Retina (tissue), 1 donor: ENCODE measurements around the gene ABCC4.

Source experiments
- DNase-seq: peaks from one replicate; pipeline ENCODE4 v3.0.0-alpha.2; 2016

The ABCC4 gene

DNA sequence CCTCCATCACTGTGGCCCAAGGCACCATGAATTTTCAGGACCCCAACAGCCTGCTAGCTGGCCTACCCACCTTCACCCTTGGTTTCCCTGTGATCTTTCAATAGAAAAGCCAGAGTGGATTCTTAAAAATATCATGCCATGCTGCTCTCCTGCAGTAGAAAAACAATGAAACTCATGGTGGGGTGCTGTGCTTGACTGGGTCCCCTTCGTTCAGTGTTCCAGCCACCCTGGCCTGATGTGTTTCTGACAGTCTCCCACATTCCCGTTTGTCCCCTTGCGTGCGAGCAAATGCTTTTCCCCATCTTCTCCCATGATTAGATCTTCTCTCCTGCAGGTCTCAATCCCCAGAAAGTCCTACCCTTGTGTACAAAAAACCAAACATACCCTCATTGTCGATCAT lies 43.2 kb downstream of the ABCC4 start:
- DNase-seq = no peak

DNA sequence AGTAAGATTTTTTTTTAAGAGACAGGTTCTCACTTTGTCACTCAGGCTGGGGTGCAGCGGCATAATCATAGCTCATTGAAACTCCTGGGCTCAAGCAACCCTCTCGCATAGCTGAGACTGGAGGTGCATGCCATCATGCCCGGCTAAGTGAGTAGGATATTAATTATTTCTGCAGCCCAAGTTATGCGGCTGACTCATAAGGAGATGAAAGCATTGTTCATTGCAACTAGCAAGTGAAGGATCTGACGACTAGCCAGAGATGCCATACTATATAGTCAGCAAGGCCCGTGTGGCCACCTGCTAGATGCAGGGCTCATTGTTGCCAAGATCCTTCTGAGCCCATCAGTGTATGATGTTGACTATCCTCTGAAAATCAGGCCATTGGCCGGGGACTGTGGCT lies 45.2 kb downstream of the ABCC4 start:
- DNase-seq = no peak

DNA sequence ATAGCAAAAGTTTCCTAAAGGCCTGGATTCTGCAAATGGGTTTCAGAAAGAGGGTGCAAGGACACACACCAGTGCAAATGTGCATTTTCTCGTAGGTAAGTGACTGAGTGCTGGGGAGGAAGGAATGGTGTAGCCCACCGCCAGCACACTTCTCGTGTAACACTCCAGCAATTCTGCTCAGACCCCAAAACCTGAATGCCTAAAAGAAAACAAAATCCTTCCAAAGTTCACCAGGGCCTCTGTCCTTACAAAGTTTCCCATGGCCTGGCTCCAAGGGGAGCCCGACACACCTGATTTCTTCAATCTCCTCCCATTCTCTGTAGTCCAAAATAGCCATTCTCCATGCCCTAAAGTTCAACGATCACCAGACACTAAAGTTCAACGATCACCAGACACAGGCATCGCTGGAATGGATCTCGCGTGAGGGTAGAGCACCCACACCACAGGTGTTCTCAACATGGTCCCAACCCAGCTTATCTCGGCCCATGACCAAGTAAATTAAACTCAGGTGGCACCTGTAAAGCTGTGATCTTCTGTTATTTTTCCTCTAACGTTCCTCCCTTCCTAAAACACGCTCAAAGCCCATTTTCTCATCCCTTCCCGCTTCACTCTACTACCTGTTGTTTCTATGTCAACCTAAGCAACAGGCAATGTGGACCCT lies 46.0 kb downstream of the ABCC4 start:
- DNase-seq = no peak

- no peak for DNase-seq
Observed at GRCh38 chr13:95254339-95254738, 46.9 kb downstream of the ABCC4 start.

GRCh38 chr13:95253033-95253432 lies 48.2 kb downstream of the ABCC4 start:
- DNase-seq = no peak

GRCh38 chr13:95251641-95252040 lies 49.6 kb downstream of the ABCC4 start:
- DNase-seq = no peak

DNA sequence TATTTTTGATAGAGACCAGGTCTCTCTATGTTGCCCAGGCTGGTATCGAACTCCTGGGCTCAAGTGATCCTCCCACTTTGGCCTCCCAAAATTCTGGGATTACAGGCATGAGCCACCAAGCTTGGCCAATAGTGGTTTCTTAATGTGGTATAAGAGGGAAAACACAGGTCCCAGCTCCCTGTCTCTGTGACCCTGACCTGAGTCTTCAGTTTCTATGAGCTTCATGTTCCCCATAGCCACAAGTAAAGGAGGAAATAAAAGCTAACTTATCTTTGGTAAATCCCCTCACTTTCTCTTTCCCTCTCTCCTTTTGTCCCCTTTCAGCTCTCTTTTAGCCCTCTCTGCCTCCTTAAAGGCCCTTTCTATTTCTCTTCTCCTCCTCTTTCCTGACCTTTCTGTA lies 50.3 kb downstream of the ABCC4 start:
- DNase-seq = no peak

DNA sequence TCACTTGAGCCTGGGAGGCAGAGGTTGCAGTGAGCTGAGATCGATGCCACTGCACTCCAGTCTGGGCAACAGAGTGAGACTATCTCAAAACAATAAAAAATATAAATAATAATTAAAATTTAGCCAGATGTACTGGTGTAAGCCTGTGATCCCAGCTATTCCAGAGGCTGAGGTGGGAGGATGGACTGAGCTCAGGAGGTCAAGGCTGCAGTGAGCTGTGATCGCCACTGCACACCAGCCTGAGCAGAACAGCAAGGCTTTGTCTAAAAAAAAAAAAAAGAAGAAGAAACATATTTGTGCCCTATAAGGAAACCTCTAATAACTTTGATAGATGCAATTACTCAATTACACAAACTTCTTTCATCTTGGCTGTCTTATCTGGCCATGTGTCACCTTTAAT lies 52.3 kb downstream of the ABCC4 start:
- DNase-seq = no peak

- no peak for DNase-seq
Observed at GRCh38 chr13:95247852-95248251, 53.4 kb downstream of the ABCC4 start.

- no peak for DNase-seq
Observed at GRCh38 chr13:95247171-95247570, 54.1 kb downstream of the ABCC4 start.

DNA sequence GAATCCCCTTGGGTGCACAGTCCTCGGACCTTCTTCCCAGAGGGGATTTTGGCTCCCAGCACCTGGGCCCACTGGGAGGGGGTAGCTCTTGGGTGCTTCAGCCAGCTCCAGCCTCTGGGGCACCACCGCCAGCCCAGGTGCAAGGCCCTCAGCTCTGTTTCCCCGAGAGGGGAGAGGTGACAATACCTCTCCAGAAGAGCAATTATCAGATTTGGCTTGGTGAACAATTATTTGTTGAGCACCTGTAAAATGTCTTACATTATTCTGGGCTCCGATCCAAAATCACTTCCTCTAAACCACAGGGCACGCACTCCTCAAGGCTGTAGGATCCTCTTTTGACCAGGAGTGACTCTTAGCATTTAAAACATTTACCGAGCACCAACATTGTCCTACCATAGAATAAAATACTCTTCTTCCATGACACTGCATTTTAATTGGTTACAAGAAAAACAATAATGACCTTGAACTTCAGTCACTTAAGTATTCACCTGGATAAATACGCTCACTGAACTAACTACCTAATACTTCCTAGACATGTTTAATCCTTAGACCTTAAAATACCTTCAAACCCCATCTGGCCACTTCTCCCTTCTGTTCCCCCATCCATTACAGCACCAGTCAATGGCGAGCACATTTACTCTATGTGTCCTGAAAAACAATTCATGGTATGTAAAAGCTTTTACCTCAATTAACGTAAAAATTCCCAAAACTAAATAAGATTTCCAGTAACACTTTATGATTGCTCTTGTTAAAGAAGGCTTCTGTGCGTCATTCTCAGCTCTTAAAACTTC lies 54.8 kb downstream of the ABCC4 start:
- DNase-seq = no peak

- DNase-seq = no peak
Observed at GRCh38 chr13:95245071-95245470, 56.2 kb downstream of the ABCC4 start.

- no peak for DNase-seq
Observed at GRCh38 chr13:95243207-95243606, 58.0 kb downstream of the ABCC4 start.

GRCh38 chr13:95241321-95241720 lies 59.9 kb downstream of the ABCC4 start:
- DNase-seq = no peak

GRCh38 chr13:95239283-95239682 lies 62.0 kb downstream of the ABCC4 start:
- DNase-seq = no peak

DNA sequence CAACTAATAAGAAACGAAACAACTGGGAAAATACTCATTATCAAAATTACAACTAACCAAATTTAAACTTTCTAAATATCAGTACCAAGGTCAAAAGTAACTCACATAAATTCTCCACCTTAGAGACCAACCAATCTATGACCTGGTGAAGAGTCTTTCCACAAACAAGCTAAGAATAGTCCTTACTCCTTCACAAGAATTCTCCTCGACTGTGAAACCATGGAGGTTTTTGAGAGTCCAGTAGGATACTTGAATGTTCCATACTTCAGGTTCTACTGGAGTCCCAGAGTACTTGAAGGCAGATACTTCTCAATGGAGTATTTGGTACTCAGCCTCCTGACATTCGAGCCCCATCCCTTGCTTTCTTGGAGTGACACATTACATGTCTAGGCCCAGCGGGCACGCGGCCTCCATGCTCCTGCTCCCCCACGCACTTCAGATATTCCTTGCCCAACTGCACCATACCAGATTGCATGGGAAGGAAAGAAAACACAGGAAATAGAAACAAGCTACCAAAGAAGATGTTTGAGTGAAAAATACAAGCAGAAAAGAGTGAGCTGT lies 63.9 kb downstream of the ABCC4 start:
- DNase-seq = no peak

GRCh38 chr13:95236774-95237173 lies 64.5 kb downstream of the ABCC4 start:
- DNase-seq = no peak

DNA sequence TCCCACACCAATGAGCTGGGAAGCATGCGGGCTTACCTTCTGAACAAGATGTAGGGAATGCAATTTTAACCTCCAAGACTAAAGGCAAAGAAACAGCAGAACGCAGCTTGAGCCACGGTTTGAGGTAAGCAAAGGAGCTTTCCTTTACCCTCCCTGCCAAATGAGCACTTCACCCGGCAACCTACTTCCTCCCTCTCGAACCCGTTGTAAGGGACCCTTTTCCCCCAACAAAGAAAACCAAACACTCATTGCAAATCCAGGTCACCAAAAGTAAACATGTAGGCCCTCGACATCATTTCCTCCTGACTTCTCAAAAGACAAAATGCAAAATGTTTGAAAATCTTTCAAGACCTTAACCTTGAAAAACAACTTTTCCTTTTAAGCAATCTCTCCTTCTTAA lies 65.3 kb downstream of the ABCC4 start:
- no peak for DNase-seq

DNA sequence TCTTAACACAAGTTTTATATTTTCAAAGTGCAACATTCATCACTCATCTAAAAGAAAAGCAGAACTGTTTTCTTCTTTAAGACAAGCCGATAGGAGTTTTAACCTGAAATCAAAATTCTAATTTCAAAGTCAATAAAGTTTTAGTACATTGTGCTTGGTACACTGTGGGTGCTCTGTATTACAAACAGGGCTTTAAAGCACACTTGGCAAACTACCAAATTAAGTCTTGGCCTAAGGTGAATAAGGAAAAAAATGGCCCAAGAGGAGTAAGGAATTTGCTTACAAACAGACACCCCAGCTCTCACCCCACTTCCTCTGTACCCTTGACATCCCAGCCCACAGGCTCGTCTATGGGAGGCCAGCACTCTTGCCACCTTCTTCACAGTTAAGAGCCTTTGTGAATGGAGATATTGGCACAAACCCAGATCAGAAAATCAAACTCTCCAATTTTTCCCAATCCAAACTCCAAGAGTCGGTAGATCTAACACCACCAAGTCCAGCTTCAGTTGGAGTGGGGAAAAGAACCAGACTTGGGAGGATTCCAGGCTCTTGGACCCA lies 66.0 kb downstream of the ABCC4 start:
- no peak for DNase-seq

- no peak for DNase-seq
Observed at GRCh38 chr13:95234242-95234641, 67.0 kb downstream of the ABCC4 start.

DNA sequence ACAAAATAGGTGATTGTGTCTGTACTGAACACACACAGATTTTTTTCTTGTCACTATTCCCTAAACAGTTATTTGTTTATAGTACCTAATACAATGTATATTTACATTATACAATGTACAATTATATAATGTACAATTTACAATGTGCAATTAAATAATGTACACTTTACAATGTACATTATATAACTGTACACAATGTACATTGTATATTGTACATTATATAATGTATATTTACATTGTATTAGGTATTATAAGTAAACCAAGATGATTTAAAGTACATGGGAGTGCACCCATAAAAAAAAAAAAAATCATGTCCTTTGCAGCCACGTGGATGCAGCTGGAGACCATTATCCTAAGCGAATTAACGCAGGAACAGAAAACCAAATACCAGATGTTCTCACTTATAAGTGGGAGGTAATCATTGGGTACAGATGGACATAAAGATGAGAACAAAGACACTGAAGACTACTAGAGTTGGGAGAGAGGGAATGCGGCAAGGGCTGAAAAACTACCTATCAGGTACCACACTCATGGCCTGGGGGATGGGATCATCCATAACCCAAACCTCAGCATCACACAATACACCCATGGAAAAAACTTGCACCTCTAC lies 68.1 kb downstream of the ABCC4 start:
- DNase-seq = no peak

- no peak for DNase-seq
Observed at GRCh38 chr13:95231393-95231792, 69.9 kb downstream of the ABCC4 start.

- no peak for DNase-seq
Observed at GRCh38 chr13:95229855-95230254, 71.4 kb downstream of the ABCC4 start.

GRCh38 chr13:95228130-95228529 lies 73.1 kb downstream of the ABCC4 start:
- DNase-seq = no peak
